HG03280 (cell line): ENCODE measurements around the gene IDUA.
"Not testable (repeated sequence)": the region's sequence is repeated elsewhere in the genome, so short reads cannot be mapped to it uniquely, and the experiment has no call there.

ENCODE experiments used
- ATAC-seq: cut with Tn5 transposase; IDR thresholded peaks from one replicate; pipeline ENCODE4 v1.9.1; 2021; ENCODE audit warnings: mild to moderate bottlenecking, moderate library complexity; ENCODE audit not compliant: unreplicated experiment

IDUA gene

DNA sequence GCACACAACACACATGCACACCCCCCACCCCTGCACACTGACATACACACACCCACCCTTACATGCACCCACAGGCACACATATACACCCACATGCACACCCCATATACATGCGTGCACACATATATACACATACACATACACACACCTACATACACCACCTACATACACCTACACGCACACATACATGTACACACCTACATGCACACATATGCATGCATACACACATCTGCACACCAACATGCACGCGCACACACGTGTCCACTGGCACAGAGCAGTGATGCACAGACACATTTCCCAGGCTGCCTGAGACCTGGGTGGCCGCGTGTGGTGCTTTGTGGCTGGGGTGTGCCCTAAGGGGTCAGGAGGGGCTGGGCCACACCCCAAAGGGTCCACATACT, 56.3 kb downstream of the IDUA start:
- no peak for ATAC-seq

DNA sequence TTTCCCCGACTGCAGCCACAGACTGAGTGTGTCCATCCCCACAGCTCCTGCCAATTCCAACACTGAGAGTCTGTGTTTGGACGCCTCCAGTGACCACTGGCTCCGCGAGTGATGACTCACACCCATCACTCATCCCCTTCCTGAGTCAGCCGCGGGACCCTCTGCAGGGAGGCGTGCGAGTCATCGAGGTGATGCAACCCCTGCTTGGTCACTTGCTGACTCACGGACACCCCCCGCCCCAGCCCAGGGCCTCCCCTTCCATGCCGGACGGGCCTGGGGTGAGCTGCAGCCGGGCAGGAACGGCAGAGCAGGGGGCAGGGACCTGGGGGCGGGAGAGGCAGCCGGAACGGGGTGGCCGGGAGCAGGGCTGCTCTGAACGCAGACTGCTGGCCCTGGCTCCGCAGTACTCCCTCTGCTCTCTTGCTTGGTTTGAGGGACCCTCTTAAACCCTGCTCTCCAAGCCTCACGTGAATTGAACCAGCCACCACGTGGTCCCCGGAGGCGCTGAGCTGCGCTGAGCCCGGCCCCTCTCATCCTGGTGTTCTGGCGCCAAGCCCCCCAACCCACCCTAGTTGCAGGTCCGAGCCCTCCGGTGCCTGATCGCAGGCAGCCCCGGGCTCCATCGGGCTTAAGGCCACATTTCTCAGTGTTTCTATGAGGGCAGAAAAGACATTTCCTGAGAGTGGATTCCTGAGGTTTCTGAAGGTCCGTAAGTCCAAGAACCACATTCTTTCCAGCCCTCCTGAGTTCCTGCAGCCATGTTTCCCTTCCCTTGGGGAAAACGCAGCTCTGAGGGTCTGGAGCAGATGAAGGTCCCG, 57.0 kb downstream of the IDUA start:
- ATAC-seq, result no peak

DNA sequence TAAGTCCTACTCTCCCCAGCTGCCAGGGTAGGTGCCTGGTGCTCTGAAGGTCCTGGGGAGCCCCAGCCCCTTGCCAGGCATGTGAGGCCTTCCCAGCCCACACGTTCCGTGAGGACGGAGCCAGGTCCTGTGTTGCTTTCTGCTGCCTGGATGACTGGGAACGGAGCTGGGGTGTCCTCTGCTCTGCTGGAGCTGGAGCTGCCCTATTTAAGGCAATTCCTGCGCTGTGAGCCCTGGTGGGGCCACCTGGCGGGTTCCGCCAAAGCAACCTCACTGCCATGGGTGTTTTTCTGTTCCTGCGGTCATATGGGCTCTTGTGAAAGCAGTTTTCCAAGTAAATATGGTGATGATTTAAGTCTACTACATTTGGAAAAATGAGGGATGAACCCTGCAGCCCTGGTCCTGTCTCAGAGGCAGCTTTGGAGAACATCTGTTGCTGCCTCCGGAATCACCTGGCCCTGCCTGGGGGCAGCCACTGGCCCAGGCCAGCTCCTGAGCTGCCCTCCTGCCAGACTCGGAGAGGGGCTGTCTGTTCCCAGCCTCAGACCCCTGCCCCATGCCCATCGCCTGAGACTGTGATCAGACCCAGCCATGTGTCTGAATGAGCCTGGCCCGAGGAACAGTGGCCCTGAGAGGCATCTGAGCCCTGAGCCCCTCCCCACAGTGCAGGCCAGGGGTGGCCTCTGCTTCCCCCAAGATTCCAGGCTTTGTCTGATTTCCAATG, 57.8 kb downstream of the IDUA start:
- ATAC-seq, result no peak

DNA sequence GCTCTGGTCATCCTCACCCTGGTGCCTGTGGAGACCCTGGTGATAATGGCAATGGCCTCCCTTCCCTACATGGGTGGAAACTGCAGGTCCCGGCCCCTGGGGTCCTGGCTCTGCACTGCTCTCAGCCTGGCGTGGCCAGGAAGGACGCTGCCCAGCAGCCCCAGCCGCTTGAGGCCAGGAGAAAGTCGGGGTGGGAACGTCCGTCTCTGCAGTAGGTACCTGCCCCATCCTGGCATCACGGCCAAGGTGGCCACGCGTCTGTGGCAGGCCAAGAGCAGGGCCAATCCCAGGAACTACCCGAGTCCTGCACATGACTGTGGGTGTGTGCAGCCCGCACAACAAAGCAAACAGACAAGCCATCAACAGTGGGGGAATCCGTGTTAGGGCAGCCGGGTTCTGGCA, 58.4 kb downstream of the IDUA start:
- no peak for ATAC-seq

DNA sequence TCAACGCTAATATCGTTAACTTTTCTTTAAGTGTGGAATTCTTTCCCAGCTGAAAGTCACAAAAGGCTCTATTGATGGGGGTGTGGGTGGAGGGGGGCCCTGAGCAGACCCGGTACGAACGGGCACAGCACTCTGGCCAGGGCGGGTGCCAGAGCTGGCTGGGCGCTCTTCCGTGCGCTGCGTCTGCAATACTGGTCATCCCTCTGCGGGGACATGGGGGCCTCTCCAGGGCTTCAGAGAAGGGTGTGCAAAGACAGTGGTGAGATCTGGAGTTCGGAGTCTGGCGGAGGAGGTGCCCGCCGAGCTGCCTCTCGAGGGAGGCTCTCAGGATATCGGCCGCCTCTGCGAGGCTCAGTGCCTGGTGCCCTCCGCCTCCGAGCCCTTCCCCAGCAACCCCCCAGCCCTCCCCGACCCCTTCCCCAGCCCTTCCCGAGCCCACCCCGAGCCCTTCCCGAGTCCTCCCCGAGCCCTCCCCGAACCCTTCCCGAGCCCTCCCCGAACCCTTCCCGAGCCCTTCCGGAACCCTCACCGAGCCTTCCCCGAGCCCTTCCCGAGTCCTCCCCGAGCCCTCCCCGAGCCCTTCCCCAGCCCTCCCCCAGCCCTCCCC, 58.9 kb downstream of the IDUA start:
- no peak for ATAC-seq

DNA sequence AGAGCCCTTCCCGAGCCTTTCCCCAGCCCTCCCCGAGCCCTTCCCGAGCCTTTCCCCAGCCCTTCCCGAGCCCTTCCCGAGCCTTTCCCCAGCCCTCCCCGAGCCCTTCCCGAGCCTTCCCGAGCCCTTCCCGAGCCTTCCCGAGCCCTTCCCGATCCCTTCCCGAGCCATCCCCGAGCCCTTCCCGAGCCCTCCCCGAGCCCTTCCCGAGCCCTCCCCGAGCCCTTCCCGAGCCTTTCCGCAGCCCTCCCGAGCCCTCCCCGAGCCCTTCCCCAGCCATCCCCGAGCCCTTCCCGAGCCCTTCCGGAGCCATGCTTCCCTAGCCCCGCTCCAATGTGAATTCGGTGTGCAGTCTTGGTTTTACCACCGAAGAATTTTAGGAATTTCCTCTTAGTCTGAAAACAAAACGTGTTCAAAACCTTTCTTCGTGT, 59.8 kb downstream of the IDUA start:
- not testable (repeated sequence) for ATAC-seq

DNA sequence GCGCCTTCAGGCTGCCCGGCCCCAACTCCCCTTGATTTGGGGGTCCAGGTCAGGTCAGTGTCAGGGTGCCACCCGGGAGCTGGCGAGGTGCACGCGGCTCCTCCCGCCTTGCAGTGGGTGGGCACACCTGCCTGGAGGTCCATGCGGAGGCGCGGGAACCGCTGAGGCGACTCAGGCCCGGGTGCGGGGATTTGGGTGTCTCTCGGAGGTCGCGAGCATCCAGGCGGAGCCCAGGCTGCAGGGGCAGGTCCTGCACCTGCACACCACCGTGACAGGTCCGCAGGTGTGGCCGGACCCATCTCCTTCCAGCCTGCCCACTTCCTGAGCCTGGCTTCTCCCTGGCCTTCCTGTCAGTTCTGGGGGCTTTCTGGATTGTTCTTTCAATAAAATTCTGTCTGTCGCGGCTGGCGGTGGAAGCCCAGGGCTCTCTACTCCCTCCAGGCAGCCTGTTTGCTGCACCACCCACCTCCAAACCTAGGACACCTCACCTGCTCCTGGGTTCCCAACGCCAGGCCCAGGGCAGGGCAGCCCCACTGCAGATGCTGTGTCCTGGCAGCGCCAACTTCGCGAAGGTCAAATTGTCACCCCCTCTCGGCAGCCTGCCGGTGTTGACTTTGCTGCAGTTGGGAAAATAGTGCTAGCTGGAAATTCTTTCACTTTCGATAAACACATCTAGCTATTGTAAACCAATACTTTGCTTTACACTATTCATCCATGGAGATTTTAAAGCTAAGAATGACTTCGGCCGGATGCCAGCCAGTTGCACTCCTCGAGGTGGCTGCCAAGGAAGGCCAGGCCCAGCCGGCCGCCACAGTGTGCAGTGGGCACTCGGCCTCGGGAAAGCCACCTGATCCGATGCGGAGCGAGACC, 60.5 kb downstream of the IDUA start:
- no peak for ATAC-seq

DNA sequence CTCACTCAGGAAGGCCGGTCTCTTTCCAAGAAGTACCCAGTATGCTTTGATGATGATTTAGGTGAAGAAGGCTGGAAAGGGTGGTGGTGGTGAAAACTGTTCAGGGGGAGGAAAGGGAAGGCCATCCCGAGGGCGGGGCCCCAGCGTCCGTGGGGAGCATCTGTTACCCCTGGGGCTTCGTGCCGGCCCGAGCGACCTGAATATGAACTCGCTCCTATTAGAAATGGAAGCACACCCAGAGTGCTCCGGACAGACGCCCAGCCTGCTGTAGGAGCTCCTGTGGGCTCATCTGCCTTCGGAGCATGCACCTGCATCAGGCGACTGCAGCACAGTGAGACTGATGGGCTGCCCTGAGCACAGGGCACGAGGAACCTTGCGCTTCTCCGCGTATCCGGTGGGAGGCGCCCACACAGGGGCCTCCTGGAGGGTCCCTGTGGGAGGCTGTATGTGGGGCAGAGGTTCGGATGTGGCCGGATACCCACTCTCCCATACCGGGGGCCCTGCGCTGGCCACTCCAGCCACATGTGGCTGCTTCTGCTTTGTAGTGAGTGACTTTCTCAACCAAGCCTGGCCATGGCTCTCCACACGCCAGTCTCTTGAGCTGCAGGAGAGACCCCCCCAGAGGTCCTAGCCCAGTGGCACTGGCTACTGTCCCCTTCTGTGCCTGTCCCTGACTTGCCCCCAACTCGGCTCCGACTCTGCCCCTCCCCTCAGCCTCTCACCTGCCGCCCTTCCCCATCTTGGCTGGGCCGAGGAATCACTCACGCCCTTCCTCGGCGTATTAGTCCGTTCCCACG, 61.3 kb downstream of the IDUA start:
- ATAC-seq, result no peak

DNA sequence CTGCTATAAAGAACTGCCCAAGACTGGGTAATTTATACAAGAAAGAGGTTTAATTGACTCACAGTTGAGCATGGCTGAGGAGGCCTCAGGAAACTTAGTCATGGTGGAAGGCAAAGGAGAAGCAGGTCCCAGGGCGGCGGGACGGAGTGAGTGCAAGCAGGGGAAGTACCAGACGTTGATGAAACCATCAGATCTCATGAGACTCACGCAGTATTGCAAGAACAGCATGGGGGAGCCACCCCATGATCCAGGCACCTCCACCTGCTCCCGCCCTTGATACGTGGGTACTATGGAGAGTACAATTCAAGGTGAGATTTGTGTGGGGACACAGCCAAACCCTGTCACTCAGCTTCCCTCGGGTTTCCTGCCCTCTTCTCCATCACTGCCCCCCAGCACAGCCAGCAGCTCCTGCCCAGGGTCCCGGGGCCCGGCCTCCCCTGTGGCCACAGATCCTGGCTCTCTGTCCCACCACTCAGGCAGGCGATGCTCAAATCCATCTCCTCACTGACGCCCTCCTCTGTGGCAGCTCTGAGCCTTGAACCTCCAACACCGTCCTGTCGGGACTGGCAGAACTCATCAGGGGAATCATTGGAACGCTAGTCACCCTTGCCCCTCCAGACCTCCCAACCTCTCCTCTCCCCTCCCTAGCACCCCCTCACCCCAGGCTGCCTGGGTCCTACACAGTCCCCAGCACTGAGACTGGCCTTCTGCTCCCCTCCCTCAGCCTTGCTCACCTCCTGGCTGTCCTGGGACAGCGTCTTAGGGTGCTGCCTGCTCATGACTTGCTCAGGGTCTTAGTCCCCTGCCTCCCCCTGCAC, 62.1 kb downstream of the IDUA start:
- no peak for ATAC-seq

DNA sequence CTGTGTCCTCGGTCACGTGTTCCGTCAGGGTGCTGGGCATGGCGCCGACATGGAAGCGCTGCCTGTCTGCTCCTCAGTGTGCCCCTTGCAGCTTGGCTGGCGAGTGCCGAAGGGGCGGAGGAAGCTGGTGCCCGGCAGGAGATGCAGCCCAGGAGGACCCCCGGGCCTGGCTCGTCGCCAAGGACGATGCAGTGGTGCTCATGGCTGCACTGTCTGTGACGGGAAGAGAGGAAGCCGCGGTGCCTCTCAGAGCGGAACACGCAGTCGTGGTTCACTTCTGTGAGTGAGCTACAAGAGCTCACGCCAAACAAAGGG, 62.7 kb downstream of the IDUA start:
- ATAC-seq, result no peak

DNA sequence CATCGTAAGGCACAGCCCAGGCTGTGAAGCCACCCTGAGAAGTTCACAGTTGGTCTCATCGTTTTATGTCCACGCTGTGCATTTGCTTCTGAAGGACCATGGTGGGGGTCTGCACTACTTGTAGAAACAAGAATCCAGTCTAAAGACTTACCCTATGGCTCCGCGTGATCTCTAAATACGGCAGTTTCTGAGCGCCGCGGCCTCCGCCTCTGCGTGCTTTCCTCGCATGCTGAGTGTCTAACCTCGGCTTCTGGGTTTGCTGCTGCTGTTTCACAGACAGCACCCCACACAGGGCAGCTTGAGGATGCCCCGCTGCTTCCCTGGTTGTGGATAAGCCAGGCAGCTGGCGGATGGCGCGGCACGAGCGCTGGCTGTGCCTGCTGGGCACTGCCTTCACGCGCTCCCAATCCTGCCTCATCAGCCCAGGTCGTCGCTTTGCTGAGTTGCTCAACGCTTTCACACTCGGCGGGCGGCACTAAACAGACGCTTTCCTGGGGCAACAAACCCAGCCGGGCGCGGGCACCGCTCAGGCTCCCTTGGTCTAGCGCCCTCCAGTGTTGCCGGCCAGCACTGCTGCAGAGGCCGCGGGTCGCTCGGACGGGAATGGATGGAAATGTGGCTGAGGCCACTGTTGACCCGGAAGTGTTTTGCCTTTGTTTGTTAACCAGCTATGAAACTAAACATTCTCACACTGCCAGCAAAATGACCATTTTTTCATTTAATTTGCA, 63.8 kb downstream of the IDUA start:
- no peak for ATAC-seq

DNA sequence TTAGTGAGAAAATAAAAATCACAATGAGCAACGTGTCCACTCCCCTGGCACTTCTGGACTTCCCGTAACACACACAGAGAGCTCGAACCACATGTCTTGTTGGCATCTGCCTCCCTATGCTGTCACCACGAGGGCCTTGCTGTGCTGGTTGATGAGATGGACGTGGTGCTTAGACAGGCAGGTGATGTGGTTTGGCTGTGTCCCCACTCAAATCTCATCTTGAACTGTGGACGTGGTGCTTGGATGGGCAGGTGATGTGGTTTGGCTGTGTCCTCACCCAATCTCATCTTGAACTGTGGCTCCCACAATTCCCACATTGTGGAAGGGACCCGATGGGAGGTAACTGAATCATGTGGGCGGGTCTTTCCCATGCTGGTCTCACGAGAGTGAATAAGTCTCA, 64.6 kb downstream of the IDUA start:
- no peak for ATAC-seq

DNA sequence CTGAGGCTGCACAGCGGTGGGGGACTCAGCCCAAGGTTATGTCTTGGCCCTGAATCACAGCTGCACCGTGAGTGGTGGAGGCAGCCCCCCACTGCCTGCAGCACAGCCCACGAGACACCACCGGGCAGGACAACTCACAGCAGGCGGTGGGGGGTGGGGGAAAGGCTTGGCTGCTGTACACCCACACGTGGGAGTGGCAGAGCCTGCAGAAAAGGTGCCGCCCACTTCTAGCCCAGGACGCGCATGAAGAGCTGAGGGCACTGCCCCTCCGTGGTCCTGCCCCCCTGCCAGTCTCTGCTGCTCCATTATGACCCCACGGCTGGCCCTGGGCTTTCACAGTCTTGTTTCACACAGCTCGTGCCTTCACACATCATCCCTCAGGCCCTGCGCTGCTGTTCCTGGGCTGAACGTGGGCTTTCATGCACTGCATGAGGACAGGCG, 65.4 kb downstream of the IDUA start:
- ATAC-seq, result no peak

DNA sequence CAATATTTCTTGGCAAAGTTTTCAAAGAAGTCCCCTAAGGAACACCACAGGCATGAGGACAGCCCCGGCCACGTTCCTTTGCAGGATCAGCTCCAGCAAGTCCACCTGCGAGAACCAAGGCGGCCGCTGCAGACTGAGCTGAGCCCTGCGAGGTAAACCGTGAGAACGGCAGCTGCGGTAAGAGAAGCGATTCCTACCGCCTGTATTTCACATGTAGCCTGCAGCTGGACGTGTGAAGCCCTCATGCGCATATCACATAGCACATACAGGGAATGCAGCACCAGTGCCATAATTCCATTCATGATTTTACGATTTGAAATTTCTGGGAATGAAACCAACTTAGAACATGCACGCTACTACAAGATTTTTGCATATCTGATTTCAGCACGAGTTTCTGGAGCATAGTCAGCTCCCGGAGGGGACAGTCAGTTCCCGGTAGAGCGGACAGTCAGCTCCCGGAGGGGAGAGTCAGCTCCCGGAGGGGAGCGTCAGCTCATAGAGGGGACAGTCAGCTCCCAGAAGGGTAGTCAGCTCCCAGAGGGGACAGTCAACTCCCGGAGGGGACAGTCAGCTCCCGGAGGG, 66.3 kb downstream of the IDUA start:
- ATAC-seq, result no peak

DNA sequence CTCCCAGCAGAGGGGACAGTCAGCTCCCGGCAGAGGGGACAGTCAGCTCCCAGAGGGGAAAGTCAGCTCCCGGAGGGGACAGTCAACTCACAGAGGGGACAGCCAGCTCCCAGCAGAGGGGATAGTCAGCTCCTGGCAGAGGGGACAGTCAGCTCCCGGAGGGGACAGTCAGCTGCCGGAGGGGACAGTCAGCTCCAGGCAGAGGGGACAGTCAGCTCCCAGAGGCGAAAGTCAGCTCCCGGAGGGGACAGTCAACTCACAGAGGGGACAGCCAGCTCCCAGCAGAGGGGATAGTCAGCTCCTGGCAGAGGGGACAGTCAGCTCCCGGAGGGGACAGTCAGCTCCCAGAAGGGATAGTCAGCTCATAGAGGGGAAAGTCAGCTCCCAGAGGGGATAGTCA, 67.0 kb downstream of the IDUA start:
- not testable (repeated sequence) for ATAC-seq
